Osteoblast (primary cell): ENCODE data around the gene SMARCA4. TPM values are rescaled to one million over a fixed set of nuclear protein-coding genes. Genes with fewer than 3 reads are reported as not detected.

Source experiments
- DNase-seq: peaks from one replicate; pipeline ENCODE4 v3.0.0; 2011; ENCODE audit warnings: low spot score, mixed read lengths; ENCODE audit not compliant: insufficient read length; ENCODE audit errors: missing footprints
- H2AFZ ChIP-seq: 2 replicates; pipeline ENCODE4 v1.6.0; 2011; ENCODE audit warnings: mild to moderate bottlenecking, low read length
- H3K27ac ChIP-seq: 2 replicates; pipeline ENCODE4 v1.5.1; 2011; ENCODE audit warnings: mild to moderate bottlenecking, low read depth, low read length, moderate library complexity
- H3K27me3 ChIP-seq: 2 replicates; pipeline ENCODE4 v1.6.0; 2012; ENCODE audit warnings: mild to moderate bottlenecking, control low read depth, inconsistent platforms, low read length, moderate library complexity; ENCODE audit not compliant: insufficient read depth
- H3K36me3 ChIP-seq: 2 replicates; pipeline ENCODE4 v1.5.1; 2011; ENCODE audit warnings: mild to moderate bottlenecking, low read length, control low read depth, moderate library complexity; ENCODE audit not compliant: insufficient read depth
- H3K4me1 ChIP-seq: 2 replicates; pipeline ENCODE4 v1.5.1; 2011; ENCODE audit warnings: mild to moderate bottlenecking, low read length, control low read depth, moderate library complexity; ENCODE audit not compliant: insufficient read depth
- H3K4me2 ChIP-seq: 2 replicates; pipeline ENCODE4 v1.6.0; 2011; ENCODE audit warnings: mild to moderate bottlenecking, low read length; ENCODE audit not compliant: insufficient read depth
- H3K4me3 ChIP-seq: fragments of 200-600 bp; sonication (generic); 3 replicates; pipeline ENCODE4 v1.5.1; 2012; ENCODE audit warnings: mild to moderate bottlenecking, low read length, inconsistent platforms; ENCODE audit not compliant: insufficient read depth
- H3K79me2 ChIP-seq: 2 replicates; pipeline ENCODE4 v1.6.0; 2012; ENCODE audit warnings: mild to moderate bottlenecking, low read length, control low read depth, inconsistent platforms; ENCODE audit not compliant: insufficient read depth
- H3K9me3 ChIP-seq: 2 replicates; pipeline ENCODE4 v1.5.1; 2011; ENCODE audit warnings: low read depth, low read length, control low read depth
- H4K20me1 ChIP-seq: 2 replicates; pipeline ENCODE4 v1.6.0; 2012; ENCODE audit warnings: mild to moderate bottlenecking, low read length, control low read depth; ENCODE audit not compliant: insufficient read depth
- CTCF ChIP-seq: IDR thresholded peaks from 2 replicates; pipeline ENCODE4 v1.5.1; 2011; ENCODE audit warnings: mild to moderate bottlenecking, low read depth, low read length, moderate library complexity; ENCODE audit errors: extremely low read depth
- total RNA-seq: library from RNA; depleted of rRNA; stranded (reverse); fragments of >200 nt; gene quantifications from 2 replicates; pipeline ENCODE4 v1.2.3, GENCODE V29; 2012

Gene SMARCA4
- total RNA-seq, 1 donor = 52.8 TPM

DNA sequence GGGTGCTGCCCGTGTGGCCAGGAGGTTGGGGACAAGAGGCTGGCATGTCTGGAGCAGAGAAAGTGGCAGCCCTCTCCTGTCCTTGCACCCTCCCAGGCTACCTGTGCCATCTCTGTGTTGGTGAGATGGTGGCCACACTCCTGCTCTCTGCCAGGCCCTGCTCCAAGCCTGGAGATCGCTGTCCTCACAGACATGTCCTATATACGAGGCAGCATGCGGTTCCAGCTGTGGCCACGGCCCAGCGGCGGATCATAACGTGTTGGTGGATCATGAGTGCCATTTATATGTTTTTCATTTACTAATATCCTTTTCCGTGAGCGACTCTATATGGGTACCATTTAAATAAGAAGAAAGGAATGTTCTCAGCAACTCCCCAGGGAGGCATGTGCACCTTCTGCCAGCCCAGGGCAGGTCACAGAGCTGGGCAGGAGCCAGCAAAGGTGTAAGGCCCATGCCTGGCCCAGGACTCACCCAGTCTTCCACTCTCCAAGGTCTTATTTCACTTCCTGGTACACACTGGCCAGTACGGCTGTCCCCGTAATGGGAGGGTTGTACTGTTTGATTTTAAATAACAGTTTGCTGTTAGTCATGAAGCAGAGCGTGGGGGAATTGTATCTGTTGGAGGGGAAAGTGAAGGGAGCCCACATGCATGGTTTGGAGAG, 81.3 kb downstream of the SMARCA4 start:
- Histone ChIP-seq H3K79me2 (peaks cover 11% of the 10 kb centered on the region), H3K4me3 (no peak overlapping the region), H3K36me3 (peaks cover 57% of the 10 kb centered on the region), H4K20me1 (no peaks in the 10 kb centered on the region), H3K27me3 (no peaks in the 10 kb centered on the region), H2AFZ (no peak overlapping the region), H3K4me2 (no peak overlapping the region), H3K9me3 (no peaks in the 10 kb centered on the region), H3K27ac (no peak overlapping the region), H3K4me1 (no peaks in the 10 kb centered on the region)
- TF ChIP-seq CTCF = no peak
- no peak for DNase-seq

DNA sequence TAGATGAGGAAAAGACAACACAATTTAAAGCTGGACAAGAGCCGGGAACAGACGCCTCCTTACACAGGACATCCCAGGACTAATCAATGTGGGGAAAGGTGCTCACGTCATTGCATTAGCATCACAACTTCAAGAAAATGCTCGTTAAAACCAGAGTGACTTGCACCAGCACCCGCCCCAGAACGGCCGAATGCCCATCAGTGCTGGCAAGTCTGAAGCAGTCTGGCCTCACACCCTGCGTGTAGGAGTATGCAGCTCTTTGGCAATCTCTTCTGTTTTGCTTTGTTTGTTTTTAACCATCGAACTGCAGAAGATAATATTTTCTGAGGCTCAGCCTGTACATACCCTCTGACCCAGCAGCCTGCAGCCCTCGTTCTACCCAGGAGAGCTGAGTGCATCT, 83.6 kb downstream of the SMARCA4 start:
- H3K36me3 ChIP-seq = peaks cover 50% of the 10 kb centered on the region
- DNase-seq = peak; percentile 55

GRCh38 chr19:11045536-11045935, 84.7 kb downstream of the SMARCA4 start:
- DNase-seq = peak; percentile 30
- no peak for TF ChIP-seq CTCF
- H3K4me1 ChIP-seq = no peaks in the 10 kb centered on the region

More for the DNA sequence above, 83.6 kb downstream of the SMARCA4 start:
- no peaks in the 10 kb centered on the region for H3K4me1 ChIP-seq
- no peaks in the 10 kb centered on the region for H4K20me1 ChIP-seq
- peaks cover 6% of the 10 kb centered on the region for H3K79me2 ChIP-seq
- no peak overlapping the region for H3K4me2 ChIP-seq
- H2AFZ ChIP-seq = no peak overlapping the region
- H3K27me3 ChIP-seq = no peaks in the 10 kb centered on the region
- no peak overlapping the region for H3K27ac ChIP-seq
- TF ChIP-seq CTCF = no peak
- no peak overlapping the region for H3K4me3 ChIP-seq
- H3K9me3 ChIP-seq = no peaks in the 10 kb centered on the region

GRCh38 chr19:11046605-11047354, 86.0 kb downstream of the SMARCA4 start:
- no peak for TF ChIP-seq CTCF
- H3K4me1 ChIP-seq = no peaks in the 10 kb centered on the region
- H3K4me2 ChIP-seq = no peak overlapping the region
- peaks cover 6% of the 10 kb centered on the region for H3K79me2 ChIP-seq
- H3K27ac ChIP-seq = no peak overlapping the region
- peaks cover 51% of the 10 kb centered on the region for H3K36me3 ChIP-seq
- H4K20me1 ChIP-seq = no peaks in the 10 kb centered on the region
- H3K4me3 ChIP-seq = no peak overlapping the region
- no peaks in the 10 kb centered on the region for H3K9me3 ChIP-seq
- DNase-seq = peak; percentile 64
- no peaks in the 10 kb centered on the region for H3K27me3 ChIP-seq
- no peak overlapping the region for H2AFZ ChIP-seq

More at GRCh38 chr19:11045536-11045935, 84.7 kb downstream of the SMARCA4 start:
- H2AFZ ChIP-seq = no peak overlapping the region
- no peaks in the 10 kb centered on the region for H3K27me3 ChIP-seq
- H3K36me3 ChIP-seq = peaks cover 56% of the 10 kb centered on the region
- no peak overlapping the region for H3K4me2 ChIP-seq
- H4K20me1 ChIP-seq = no peaks in the 10 kb centered on the region
- no peak overlapping the region for H3K27ac ChIP-seq
- no peaks in the 10 kb centered on the region for H3K9me3 ChIP-seq
- no peak overlapping the region for H3K4me3 ChIP-seq
- peaks cover 6% of the 10 kb centered on the region for H3K79me2 ChIP-seq
